Transverse colon (tissue), 4 donors: Measurements from ENCODE around the gene PELI3.

Experiments used
- POLR2A ChIP-seq: fragments of 450-650 bp; IDR thresholded peaks from one replicate; pipeline ENCODE4 v1.6.1; 2016; ENCODE audit warnings: antibody characterized with exemption, mild to moderate bottlenecking, moderate library complexity
- POLR2AphosphoS5 ChIP-seq, 3 donors: sonication (generic); formaldehyde crosslinking; IDR thresholded peaks; one replicate each; pipeline ENCODE4 v1.6.1; 2016; ENCODE audit warnings: antibody characterized with exemption in 3 of 3
- TF ChIP-seq, protein P1 (sequence below), 5 experiments: fragments of 200-600 bp in 3 of 5; fragments of 450-650 bp in 2 of 5; sonication (generic) in 3 of 5; IDR thresholded peaks; 1 replicate in 2 of 5; 2 replicates in 3 of 5; pipeline ENCODE4 v1.5.1; 2016 to 2017; ENCODE audit warnings: antibody characterized with exemption in 5 of 5, inconsistent platforms in 3 of 5, mild to moderate bottlenecking in 2 of 5, moderate library complexity in 1 of 5

- TF ChIP-seq, protein P1, sequence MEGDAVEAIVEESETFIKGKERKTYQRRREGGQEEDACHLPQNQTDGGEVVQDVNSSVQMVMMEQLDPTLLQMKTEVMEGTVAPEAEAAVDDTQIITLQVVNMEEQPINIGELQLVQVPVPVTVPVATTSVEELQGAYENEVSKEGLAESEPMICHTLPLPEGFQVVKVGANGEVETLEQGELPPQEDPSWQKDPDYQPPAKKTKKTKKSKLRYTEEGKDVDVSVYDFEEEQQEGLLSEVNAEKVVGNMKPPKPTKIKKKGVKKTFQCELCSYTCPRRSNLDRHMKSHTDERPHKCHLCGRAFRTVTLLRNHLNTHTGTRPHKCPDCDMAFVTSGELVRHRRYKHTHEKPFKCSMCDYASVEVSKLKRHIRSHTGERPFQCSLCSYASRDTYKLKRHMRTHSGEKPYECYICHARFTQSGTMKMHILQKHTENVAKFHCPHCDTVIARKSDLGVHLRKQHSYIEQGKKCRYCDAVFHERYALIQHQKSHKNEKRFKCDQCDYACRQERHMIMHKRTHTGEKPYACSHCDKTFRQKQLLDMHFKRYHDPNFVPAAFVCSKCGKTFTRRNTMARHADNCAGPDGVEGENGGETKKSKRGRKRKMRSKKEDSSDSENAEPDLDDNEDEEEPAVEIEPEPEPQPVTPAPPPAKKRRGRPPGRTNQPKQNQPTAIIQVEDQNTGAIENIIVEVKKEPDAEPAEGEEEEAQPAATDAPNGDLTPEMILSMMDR (IDR thresholded peaks at IDR 0.05) = peak in 1 of 5 experiments; percentile 12
- no peak for TF ChIP-seq POLR2AphosphoS5 (IDR thresholded peaks at IDR 0.05)
- no peak for TF ChIP-seq POLR2A
Observed at GRCh38 chr11:66491315-66491935, 24.7 kb downstream of the PELI3 start.
